HG03457 (cell line): ENCODE results near the gene GJA10.
"Not testable (repeated sequence)": the region's sequence is repeated elsewhere in the genome, so short reads cannot be mapped to it uniquely, and the experiment has no call there.

Source experiments
- ATAC-seq: cut with Tn5 transposase; IDR thresholded peaks from one replicate; pipeline ENCODE4 v1.9.1; 2021; ENCODE audit warnings: moderate number of reproducible peaks; ENCODE audit not compliant: unreplicated experiment

GJA10 gene

DNA sequence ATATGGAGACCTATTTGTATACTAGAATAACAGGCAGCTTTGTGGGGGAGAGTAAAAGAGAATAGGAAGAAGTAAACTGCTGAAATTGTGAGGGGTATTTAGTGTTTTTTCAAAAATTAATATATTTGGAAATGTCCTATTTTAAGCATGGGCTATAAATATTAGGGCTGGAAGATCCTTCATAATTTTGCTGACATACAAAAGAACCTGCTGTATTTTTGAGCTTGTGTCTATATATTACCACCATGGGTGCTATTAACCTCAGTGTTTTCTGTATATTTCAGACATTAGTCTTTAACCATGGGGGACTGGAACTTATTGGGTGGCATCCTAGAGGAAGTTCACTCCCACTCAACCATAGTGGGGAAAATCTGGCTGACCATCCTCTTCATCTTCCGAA is at the start of gene GJA10:
TSS of gene GJA10 (plus strand) at position 301 of the 400 bp plus-strand sequence. CDS start at position 301, 0 bp downstream.
- no peak for ATAC-seq

DNA sequence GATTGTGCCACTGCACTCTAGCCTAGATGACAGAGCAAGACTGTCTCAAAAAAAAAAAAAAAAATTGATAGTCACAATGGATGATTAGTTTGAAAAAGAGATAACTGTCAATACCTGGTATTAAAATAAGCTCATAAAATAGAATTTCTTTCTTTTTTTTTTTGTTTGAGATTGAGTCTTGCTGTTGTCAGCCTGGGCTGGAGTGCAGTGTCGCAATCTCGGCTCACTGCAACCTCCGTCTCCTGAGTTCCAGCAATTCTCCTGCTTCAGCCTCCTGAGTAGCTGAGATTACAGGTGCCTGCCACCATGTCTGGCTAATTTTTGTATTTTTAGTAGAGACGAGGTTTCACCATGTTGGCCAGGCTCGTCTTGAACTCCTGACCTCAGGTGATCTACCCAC is 46.8 kb upstream of the GJA10 start:
- ATAC-seq = not testable (repeated sequence)

GRCh38 chr6:89853068-89853467 is 41.2 kb upstream of the GJA10 start:
- ATAC-seq = no peak

GRCh38 chr6:89858041-89858440 is 36.2 kb upstream of the GJA10 start:
- no peak for ATAC-seq

- no peak for ATAC-seq
Measured at GRCh38 chr6:89859744-89860143, 34.5 kb upstream of the GJA10 start.

GRCh38 chr6:89862273-89862672 is 32.0 kb upstream of the GJA10 start:
- peak; percentile 53 for ATAC-seq

DNA sequence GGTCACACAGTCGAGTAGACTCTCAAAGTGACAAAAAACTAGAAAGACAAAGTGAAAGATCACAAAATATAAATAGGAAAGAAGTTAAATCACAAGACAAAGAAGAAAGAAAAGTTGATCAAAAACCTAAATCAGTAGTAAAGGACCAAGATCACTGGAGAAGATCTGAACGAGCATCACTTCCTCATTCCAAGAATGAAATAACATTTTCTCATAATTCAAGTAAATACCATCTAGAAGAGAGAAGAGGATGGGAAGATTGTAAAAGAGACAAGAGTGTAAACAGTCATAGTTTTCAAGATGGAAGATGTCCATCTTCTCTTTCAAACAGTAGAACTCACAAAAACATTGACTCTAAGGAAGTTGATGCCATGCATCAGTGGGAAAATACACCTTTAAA is 31.6 kb upstream of the GJA10 start:
- ATAC-seq = no peak

- no peak for ATAC-seq
Measured at GRCh38 chr6:89866024-89866678, 28.1 kb upstream of the GJA10 start.

- ATAC-seq = no peak
Measured at GRCh38 chr6:89873721-89874120, 20.5 kb upstream of the GJA10 start.

DNA sequence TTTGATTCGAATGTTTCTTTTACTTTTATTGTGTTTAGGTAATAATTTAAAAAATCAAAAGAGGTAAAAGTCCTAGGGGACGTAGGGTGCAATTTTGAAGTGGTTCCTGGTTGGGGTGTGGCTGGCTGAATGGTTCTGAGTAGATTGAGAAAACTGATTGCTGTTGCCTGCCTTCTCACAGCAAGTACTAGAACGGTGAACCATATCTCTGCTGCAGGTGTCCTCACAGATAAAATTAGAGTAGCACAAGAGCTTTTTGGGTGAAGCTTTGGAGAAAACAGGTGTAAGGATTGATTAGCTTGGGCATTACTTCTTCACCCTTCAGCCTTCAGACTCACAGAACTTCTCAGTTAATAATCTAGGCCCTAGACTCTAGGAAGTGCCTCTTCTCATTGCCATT is 19.8 kb upstream of the GJA10 start:
- ATAC-seq = no peak

DNA sequence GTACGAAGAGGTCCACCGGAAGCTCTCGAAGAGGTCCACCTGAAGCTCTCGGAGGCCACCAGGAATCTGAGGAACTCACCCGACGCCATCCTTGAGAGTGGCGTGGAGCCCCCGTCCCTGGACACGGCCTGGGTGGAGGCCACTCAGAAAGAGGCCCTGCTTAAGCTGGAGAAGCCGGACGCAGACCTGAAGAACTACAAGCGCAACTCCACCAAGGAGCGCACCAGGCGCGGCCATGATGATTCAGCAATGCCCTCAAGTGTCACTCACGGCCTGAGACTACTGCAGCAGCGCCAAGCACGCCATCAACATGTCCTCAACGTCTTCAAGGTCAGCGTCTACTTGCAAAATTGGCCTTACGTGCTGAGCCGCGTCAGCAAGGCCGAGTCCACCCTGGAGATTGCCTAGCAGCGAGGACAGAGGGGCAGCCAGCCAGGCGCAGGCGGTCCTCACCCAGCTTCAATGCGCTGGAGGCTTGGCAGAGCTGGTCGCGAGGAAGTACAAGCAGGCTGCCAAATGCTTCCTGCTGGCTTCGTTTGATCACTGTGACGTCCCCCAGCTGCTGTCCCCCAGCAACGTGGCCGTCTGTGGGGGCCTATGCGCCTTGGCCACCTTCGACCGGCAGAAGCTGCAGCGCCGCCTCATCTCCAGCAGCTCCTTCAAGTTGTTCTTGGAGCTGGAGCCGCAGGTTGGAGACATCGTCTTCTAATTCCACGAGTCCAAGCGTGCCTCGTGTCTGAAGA is 7.7 kb upstream of the GJA10 start:
- ATAC-seq = no peak

DNA sequence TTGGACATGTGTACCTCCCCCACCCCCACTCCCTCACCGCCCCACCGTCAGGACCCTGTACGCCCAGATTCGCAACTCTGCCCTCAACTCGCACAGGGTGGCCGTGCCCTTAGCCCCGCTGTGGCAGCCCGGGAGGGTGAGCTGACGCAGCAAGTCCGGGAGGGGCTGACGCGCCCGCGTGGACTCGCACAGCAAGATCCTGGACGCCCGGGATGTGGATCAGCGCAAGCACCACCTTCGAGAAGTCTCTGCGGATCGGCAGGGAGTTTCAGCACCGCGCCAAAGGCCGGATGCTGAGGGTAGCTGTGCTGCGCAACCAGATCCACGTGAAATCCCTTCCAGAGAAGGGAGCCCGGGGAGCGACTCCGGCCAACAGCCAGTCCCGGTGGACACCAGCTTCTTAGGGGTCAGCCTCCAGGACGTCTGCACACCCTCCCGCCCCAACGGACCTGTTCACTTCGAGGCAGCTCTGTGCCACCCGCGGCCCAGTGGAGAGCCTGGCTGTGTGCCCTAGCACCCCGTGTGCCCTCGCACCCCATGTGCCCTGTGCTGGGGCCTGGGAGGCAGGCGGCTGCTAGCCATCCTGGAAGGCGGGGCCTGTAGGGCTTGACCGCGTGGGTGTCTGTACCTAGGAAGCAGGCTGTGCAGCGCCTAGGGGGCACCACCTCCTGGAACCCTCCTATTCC is 6.7 kb upstream of the GJA10 start:
- ATAC-seq = no peak

DNA sequence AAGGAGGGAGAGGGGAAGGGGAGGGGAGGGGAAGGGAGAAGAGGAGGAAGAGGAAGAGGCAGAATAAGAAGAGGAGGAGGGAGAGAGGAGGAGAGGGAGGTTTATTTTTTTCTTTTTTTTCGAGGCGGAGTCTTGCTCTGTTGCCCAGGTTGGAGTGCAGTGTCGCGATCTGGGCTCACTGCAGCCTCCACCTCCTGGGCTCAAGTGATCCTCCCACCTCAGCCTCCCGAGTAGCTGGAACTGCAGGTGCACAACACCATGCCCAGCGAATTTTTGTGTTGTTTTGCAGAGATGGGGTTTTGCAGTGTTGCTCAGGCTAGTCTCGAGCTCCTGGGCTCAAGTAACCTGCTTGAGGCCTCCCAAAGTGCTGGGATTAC is 6.1 kb upstream of the GJA10 start:
- no peak for ATAC-seq

DNA sequence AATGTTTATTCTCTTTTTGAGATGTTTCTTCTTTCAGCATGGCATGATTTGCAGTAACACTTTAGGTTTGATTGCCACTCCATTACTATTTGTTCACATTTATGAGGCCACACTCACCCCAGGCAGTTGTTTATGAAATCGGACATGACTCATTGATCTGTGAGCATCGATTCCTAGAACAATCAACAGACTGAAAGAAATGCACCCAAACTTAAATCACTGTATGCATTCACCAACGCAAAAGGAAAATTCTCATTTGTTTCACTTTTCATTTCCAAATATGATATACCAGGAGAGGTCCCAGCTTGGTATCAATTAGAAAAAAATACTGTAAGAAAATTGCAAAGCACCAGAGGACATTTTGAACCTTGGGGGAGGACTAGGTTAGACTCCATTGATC is 5.4 kb upstream of the GJA10 start:
- ATAC-seq = no peak

- not testable (repeated sequence) for ATAC-seq
Measured at GRCh38 chr6:89890845-89891528, 3.3 kb upstream of the GJA10 start.

GRCh38 chr6:89892577-89892976 is 1.7 kb upstream of the GJA10 start:
- not testable (repeated sequence) for ATAC-seq

GRCh38 chr6:89895276-89895874 is 1.1 kb downstream of the GJA10 start:
- no peak for ATAC-seq

- ATAC-seq = not testable (repeated sequence)
Measured at GRCh38 chr6:89910001-89910901, 16.0 kb downstream of the GJA10 start.

DNA sequence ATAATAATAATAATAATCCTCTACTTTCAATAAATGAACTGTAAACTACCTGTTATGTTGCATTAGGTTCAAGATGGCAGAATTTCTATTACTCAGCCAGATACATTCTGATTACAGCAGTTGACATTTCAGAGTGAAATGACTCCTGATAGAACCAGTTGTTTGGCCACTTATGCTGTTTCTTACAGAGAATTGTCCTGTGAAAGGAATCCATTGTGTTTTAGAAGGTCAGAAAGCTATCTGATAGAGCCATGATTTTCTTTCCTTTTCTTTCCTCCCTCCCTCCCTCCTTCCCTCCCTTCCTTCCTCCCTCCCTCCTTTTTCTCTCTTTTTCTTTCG is 16.6 kb downstream of the GJA10 start:
- no peak for ATAC-seq
